IPS-20b (cell line): ENCODE results near the gene ATP2A1.
"Not testable (repeated sequence)": the region's sequence is repeated elsewhere in the genome, so short reads cannot be mapped to it uniquely, and the experiment has no call there.

Experiments used
- H3K27ac ChIP-seq: one replicate; pipeline ENCODE4 v1.5.1; 2013; ENCODE audit warnings: low read length
- H3K27me3 ChIP-seq: 2 replicates; pipeline ENCODE4 v1.6.1; 2013; ENCODE audit warnings: mild to moderate bottlenecking, low read length, inconsistent platforms; ENCODE audit not compliant: insufficient read depth
- H3K36me3 ChIP-seq: 2 replicates; pipeline ENCODE4 v1.6.1; 2013; ENCODE audit warnings: low read depth, mild to moderate bottlenecking, inconsistent platforms, low read length, moderate library complexity; ENCODE audit not compliant: insufficient read depth
- H3K4me1 ChIP-seq: 2 replicates; pipeline ENCODE4 v1.6.1; 2013; ENCODE audit warnings: mild to moderate bottlenecking, control low read depth, inconsistent platforms, low read length, moderate library complexity; ENCODE audit not compliant: insufficient read depth
- H3K4me3 ChIP-seq: 2 replicates; pipeline ENCODE4 v1.5.1; 2013; ENCODE audit warnings: mild to moderate bottlenecking, low read length, inconsistent platforms
- H3K9ac ChIP-seq: 2 replicates; pipeline ENCODE4 v1.6.1; 2013; ENCODE audit warnings: low read depth, mild to moderate bottlenecking, inconsistent platforms, low read length, moderate library complexity
- H3K9me3 ChIP-seq: 2 replicates; pipeline ENCODE4 v1.6.1; 2013; ENCODE audit warnings: mild to moderate bottlenecking, low read depth, low read length, inconsistent platforms; ENCODE audit not compliant: insufficient read depth

The ATP2A1 gene

GRCh38 chr16:28876019-28876659 is 2.1 kb upstream of the ATP2A1 start:
- H3K27me3 ChIP-seq, result peaks cover 9% of the 10 kb centered on the region
- H3K4me3 ChIP-seq, result no peak overlapping the region
- H3K9ac ChIP-seq, result peak overlapping the region; percentile 21; the same call in 1 of the 2 replicates
- no peaks in the 10 kb centered on the region for H3K9me3 ChIP-seq
- peaks cover 26% of the 10 kb centered on the region for H3K36me3 ChIP-seq
- H3K27ac ChIP-seq, result no peak overlapping the region
- peaks cover 7% of the 10 kb centered on the region; the same call in 1 of the 2 replicates for H3K4me1 ChIP-seq

- Histone ChIP-seq H3K4me1 (peaks cover 7% of the 10 kb centered on the region; the same call in 1 of the 2 replicates), H3K36me3 (peaks cover 17% of the 10 kb centered on the region), H3K9ac (peak overlapping the region; percentile 21; the same call in 1 of the 2 replicates), H3K27me3 (peaks cover 15% of the 10 kb centered on the region), H3K9me3 (no peaks in the 10 kb centered on the region), H3K27ac (no peak overlapping the region), H3K4me3 (no peak overlapping the region)
These were observed 1.2 kb upstream of the ATP2A1 start for GRCh38 chr16:28876973-28877654.

DNA sequence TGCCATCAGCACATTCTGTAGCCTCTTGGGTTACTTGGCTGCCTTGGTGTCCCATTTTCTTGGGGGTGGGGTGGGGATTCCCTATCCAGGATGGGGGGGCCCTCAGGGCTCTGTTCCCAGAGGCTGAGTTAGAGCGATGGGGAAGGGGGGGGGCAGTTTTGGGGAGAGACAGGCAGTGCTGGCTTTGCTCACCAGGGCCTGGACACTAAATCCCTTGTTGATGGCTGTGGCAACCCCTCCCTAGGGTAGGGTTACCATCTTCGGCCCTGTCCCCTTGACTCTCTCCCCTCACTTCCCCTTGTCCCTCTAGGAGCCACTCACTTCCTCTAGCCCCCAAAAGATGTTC is 660 bp upstream of the ATP2A1 start:
- no peak overlapping the region for H3K27ac ChIP-seq
- H3K9ac ChIP-seq, result no peak overlapping the region; the same call in 1 of the 2 replicates
- no peak overlapping the region for H3K4me3 ChIP-seq
- no peaks in the 10 kb centered on the region for H3K9me3 ChIP-seq
- H3K27me3 ChIP-seq, result peaks cover 15% of the 10 kb centered on the region
- peaks cover 7% of the 10 kb centered on the region; the same call in 1 of the 2 replicates for H3K4me1 ChIP-seq
- peaks cover 13% of the 10 kb centered on the region for H3K36me3 ChIP-seq

DNA sequence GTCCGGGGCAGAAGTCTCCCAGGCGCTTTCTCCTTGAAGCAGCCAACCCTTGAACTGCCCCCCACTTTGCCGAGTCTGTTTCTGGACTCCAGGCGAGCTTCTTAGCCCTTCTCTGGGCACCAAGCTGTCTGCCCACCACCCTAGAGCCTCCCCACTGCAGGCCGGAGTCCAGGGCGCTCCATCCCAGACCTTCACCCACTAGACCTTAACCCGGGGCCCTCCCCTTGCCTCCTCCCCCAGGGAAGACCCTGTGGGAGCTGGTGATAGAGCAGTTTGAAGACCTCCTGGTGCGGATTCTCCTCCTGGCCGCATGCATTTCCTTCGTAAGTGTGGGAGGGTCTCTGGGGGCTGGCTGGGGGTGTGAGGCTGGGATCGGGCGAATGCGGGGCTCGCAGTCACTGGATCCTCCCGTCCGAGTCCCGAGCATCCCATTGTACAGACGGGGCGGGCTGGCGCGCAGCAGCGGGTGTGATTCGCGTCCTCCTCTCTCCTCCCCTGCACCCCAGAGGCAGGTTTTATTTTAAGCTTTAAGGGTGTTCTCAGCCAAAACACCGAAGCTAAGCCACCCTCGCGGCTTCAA is 1.1 kb downstream of the ATP2A1 start:
- H3K9ac ChIP-seq, result peak overlapping the region; percentile 97
- peaks cover 15% of the 10 kb centered on the region for H3K27me3 ChIP-seq
- H3K27ac ChIP-seq, result peak overlapping the region; percentile 34
- H3K36me3 ChIP-seq, result peaks cover under 1% of the 10 kb centered on the region; the same call in 1 of the 2 replicates
- H3K9me3 ChIP-seq, result no peaks in the 10 kb centered on the region
- H3K4me1 ChIP-seq, result peaks cover 12% of the 10 kb centered on the region; the same call in 1 of the 2 replicates
- peak overlapping the region; percentile 96 for H3K4me3 ChIP-seq

GRCh38 chr16:28879841-28880588 is 1.7 kb downstream of the ATP2A1 start:
- no peaks in the 10 kb centered on the region for H3K36me3 ChIP-seq
- H3K9me3 ChIP-seq, result no peaks in the 10 kb centered on the region
- peak overlapping the region; percentile 96 for H3K4me3 ChIP-seq
- peaks cover 15% of the 10 kb centered on the region for H3K27me3 ChIP-seq
- peak overlapping the region; percentile 35 for H3K27ac ChIP-seq
- H3K9ac ChIP-seq, result peak overlapping the region; percentile 97
- peaks cover 12% of the 10 kb centered on the region; the same call in 1 of the 2 replicates for H3K4me1 ChIP-seq

GRCh38 chr16:28880589-28880915 is 2.3 kb downstream of the ATP2A1 start:
- Histone ChIP-seq H3K4me3 (peak overlapping the region; percentile 96; the same call in 1 of the 2 replicates), H3K4me1 (peaks cover 12% of the 10 kb centered on the region; the same call in 1 of the 2 replicates), H3K27ac (no peak overlapping the region), H3K36me3 (no peaks in the 10 kb centered on the region), H3K9ac (peak overlapping the region; percentile 81; the same call in 1 of the 2 replicates), H3K27me3 (peaks cover 15% of the 10 kb centered on the region), H3K9me3 (no peaks in the 10 kb centered on the region)

DNA sequence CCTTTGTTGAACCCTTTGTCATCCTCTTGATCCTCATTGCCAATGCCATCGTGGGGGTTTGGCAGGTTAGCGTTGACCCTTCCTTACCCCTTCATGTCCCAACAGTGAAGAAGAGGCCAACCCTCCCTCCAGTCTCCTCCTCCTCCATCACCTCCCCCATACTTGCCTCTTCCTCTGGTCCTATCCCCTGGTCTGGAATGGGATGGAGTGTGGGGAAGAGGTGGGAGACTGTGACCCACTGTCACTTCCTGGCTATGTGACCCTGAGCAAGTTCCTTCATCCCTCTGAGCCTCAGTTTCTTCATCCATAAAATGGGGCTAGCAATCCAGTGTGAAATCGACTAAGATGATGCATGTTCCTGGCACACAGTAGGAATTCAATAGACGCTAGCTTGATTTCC is 2.7 kb downstream of the ATP2A1 start:
- peaks cover 15% of the 10 kb centered on the region for H3K27me3 ChIP-seq
- peak overlapping the region; percentile 96; the same call in 1 of the 2 replicates for H3K4me3 ChIP-seq
- H3K4me1 ChIP-seq, result peaks cover 12% of the 10 kb centered on the region; the same call in 1 of the 2 replicates
- no peak overlapping the region; the same call in 1 of the 2 replicates for H3K9ac ChIP-seq
- no peaks in the 10 kb centered on the region for H3K36me3 ChIP-seq
- H3K9me3 ChIP-seq, result no peaks in the 10 kb centered on the region
- no peak overlapping the region for H3K27ac ChIP-seq

DNA sequence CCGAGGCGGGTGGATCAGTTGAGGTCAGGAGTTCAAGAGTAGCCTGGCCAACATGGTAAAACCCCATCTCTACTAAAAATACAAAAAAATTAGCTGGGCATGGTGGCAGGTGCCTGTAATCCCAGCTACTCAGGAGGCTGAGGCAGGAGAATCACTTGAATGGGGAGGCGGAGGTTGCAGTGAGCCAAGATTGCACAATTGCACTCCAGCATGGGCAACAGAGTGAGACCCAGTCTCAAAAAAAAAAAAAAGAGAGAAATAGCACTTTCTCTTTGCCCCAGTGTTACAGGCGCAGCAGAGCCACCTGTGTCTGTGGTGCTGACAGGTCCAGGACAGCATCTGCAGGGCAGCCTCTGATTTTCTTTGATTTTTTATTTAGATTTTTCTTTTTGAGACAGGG is 3.3 kb downstream of the ATP2A1 start:
- H3K27me3 ChIP-seq, result peaks cover 15% of the 10 kb centered on the region
- H3K9me3 ChIP-seq, H3K36me3 ChIP-seq, H3K9ac ChIP-seq, H3K27ac ChIP-seq, H3K4me3 ChIP-seq: not testable (repeated sequence)
- H3K4me1 ChIP-seq, result peaks cover 12% of the 10 kb centered on the region; the same call in 1 of the 2 replicates

- Histone ChIP-seq H3K4me3 (no peak overlapping the region), H3K27ac (no peak overlapping the region), H3K9ac (peak overlapping the region; percentile 2; the same call in 1 of the 2 replicates), H3K4me1 (peaks cover 12% of the 10 kb centered on the region; the same call in 1 of the 2 replicates), H3K36me3 (no peaks in the 10 kb centered on the region), H3K9me3 (no peaks in the 10 kb centered on the region), H3K27me3 (peaks cover 15% of the 10 kb centered on the region)
These were observed 4.4 kb downstream of the ATP2A1 start for GRCh38 chr16:28882551-28883160.

- Histone ChIP-seq H3K36me3 (no peaks in the 10 kb centered on the region), H3K9me3 (no peaks in the 10 kb centered on the region), H3K4me3 (no peak overlapping the region), H3K9ac (peak overlapping the region; percentile 2; the same call in 1 of the 2 replicates), H3K27me3 (peaks cover 15% of the 10 kb centered on the region), H3K4me1 (peaks cover 10% of the 10 kb centered on the region; the same call in 1 of the 2 replicates), H3K27ac (no peak overlapping the region)
These were observed 5.1 kb downstream of the ATP2A1 start for GRCh38 chr16:28883221-28883996.
